Cardiac fibroblast (primary cell): ENCODE measurements around the gene YBX3.
A peak's percentile ranks its signal among the peaks of the same experiment; 100 is the strongest.

ENCODE experiments used
- DNase-seq, 2 donors: peaks; one replicate each; pipeline versions ENCODE4 v3.0.0 to v3.0.0-alpha.2; 2010; ENCODE audit warnings: low read depth in 2 of 2
- H3K4me3 ChIP-seq, 2 donors: replicated peaks in 1 of 2; 1 replicate in 1 of 2; 2 replicates in 1 of 2; pipeline ENCODE4 v1.5.1; 2011; ENCODE audit warnings: low read depth in 2 of 2, low read length in 2 of 2, mild to moderate bottlenecking in 2 of 2, moderate library complexity in 1 of 2
- CTCF ChIP-seq: IDR thresholded peaks from one replicate; pipeline ENCODE4 v1.5.1; 2011; ENCODE audit warnings: low read depth, mild to moderate bottlenecking, low read length, inconsistent platforms

The YBX3 gene

GRCh38 chr12:10688042-10688441 is 35.1 kb downstream of the YBX3 start:
- DNase-seq, result no peak
- TF ChIP-seq CTCF, result no peak
- H3K4me3 ChIP-seq, result no peak overlapping the region

- DNase-seq, result peak; percentile 28 to 51
- H3K4me3 ChIP-seq, result peak within 1 kb of the TSS; percentile 52 to 64
- TF ChIP-seq CTCF, result peak; percentile 97
Measured at GRCh38 chr12:10673659-10674384, 49.3 kb downstream of the YBX3 start, which contains the start of gene STYK1. TSS of gene STYK1 (minus strand) at chr12:10674052. CDS start at chr12:10634618, 39,434 bp downstream.

- H3K4me3 ChIP-seq, result no peak overlapping the region
- no peak for TF ChIP-seq CTCF
- no peak for DNase-seq
Measured at GRCh38 chr12:10672231-10672868, 50.8 kb downstream of the YBX3 start.

- TF ChIP-seq CTCF, result no peak
- H3K4me3 ChIP-seq, result no peak overlapping the region
- peak in 1 of 2 donors; percentile 8 for DNase-seq
Measured at GRCh38 chr12:10669533-10669932, 53.6 kb downstream of the YBX3 start.

- DNase-seq, result no peak
- no peak overlapping the region for H3K4me3 ChIP-seq
- TF ChIP-seq CTCF, result no peak
Measured at GRCh38 chr12:10668526-10668925, 54.6 kb downstream of the YBX3 start.

GRCh38 chr12:10667581-10667980 is 55.5 kb downstream of the YBX3 start:
- no peak for TF ChIP-seq CTCF
- H3K4me3 ChIP-seq, result no peak overlapping the region
- no peak for DNase-seq

GRCh38 chr12:10664499-10664898 is 58.6 kb downstream of the YBX3 start:
- TF ChIP-seq CTCF, result no peak
- DNase-seq, result no peak
- no peak overlapping the region for H3K4me3 ChIP-seq
